Endodermal cell (in vitro differentiated cells): ENCODE data around the gene IFNL4. TPM values are rescaled to one million over a fixed set of nuclear protein-coding genes. Genes with fewer than 3 reads are reported as not detected.

Source experiments
- DNase-seq: peaks from one replicate; pipeline ENCODE4 v3.0.0-alpha.2; 2017
- H3K27ac ChIP-seq: 2 replicates; pipeline ENCODE4 v1.5.1; 2013; ENCODE audit warnings: mild to moderate bottlenecking, low read depth, low read length, moderate library complexity
- H3K27me3 ChIP-seq: 2 replicates; pipeline ENCODE4 v1.6.1; 2013; ENCODE audit warnings: mild to moderate bottlenecking, low read length, moderate library complexity; ENCODE audit not compliant: insufficient read depth, control insufficient read depth, poor library complexity, severe bottlenecking
- H3K36me3 ChIP-seq: 2 replicates; pipeline ENCODE4 v1.7.0; 2013; ENCODE audit warnings: mild to moderate bottlenecking, low read length, moderate library complexity; ENCODE audit not compliant: control insufficient read depth, insufficient read depth
- H3K4me1 ChIP-seq: one replicate; pipeline ENCODE4 v1.7.0; 2013; ENCODE audit warnings: low read length; ENCODE audit not compliant: control insufficient read depth, insufficient read depth
- H3K4me3 ChIP-seq: 2 replicates; pipeline ENCODE4 v1.5.1; 2013; ENCODE audit warnings: mild to moderate bottlenecking, low read length, moderate library complexity
- H3K9ac ChIP-seq: 2 replicates; pipeline ENCODE4 v1.6.1; 2013; ENCODE audit warnings: mild to moderate bottlenecking, low read length, moderate library complexity; ENCODE audit not compliant: poor library complexity, severe bottlenecking; ENCODE audit errors: extremely low read depth
- H3K9me3 ChIP-seq: 2 replicates; pipeline ENCODE4 v1.6.1; 2013; ENCODE audit warnings: mild to moderate bottlenecking, low read length, moderate library complexity; ENCODE audit not compliant: control insufficient read depth
- H3K27ac Mint-ChIP-seq: 2 replicates; pipeline ENCODE4 v1.8.0; 2020; ENCODE audit warnings: mixed read lengths
- H3K27me3 Mint-ChIP-seq: 2 replicates; pipeline ENCODE4 v1.8.0; 2021; ENCODE audit warnings: mild to moderate bottlenecking, mixed read lengths; ENCODE audit not compliant: insufficient read depth
- H3K36me3 Mint-ChIP-seq: 2 replicates; pipeline ENCODE4 v1.8.0; 2020; ENCODE audit warnings: low read depth, mixed read lengths
- H3K4me1 Mint-ChIP-seq: 2 replicates; pipeline ENCODE4 v1.8.0; 2020; ENCODE audit warnings: mixed read lengths
- H3K4me3 Mint-ChIP-seq: 2 replicates; pipeline ENCODE4 v1.8.0; 2020; ENCODE audit warnings: mild to moderate bottlenecking, moderate library complexity, mixed read lengths
- H3K9me3 Mint-ChIP-seq: 2 replicates; pipeline ENCODE4 v1.8.0; 2020; ENCODE audit warnings: mild to moderate bottlenecking, mixed read lengths
- WGBS, 2 experiments: methylation state at CpG; one replicate each; pipeline versions ENCODE4 v1.1.5 to v1.1.7; 2013; ENCODE audit warnings: missing lambda C conversion rate in 2 of 2, mixed read lengths in 1 of 2; ENCODE audit not compliant: insufficient coverage in 1 of 2, insufficient read length in 1 of 2; 5-methylcytosine and 5-hydroxymethylcytosine counted together
- total RNA-seq, 2 donors: library from RNA; stranded (reverse); fragmentation: NEBNext Ultra II Directional in 1 of 2; extraction: Animal tissue kit (Norgen Biotek cat#: 25700) in 1 of 2; gene quantifications; 2 replicates in 1 of 2; 3 replicates in 1 of 2; pipeline ENCODE4 v1.2.1, GENCODE V29; 2021
- TF ChIP-seq, protein P1 (sequence below): fragments of 200-600 bp; sonication (generic); conservative IDR thresholded peaks from 2 replicates; pipeline ENCODE4 v1.5.0; 2021; ENCODE audit warnings: antibody characterized with exemption, mild to moderate bottlenecking

The IFNL4 gene
- total RNA-seq, 2 donors from 2014 or later, result not detected

DNA sequence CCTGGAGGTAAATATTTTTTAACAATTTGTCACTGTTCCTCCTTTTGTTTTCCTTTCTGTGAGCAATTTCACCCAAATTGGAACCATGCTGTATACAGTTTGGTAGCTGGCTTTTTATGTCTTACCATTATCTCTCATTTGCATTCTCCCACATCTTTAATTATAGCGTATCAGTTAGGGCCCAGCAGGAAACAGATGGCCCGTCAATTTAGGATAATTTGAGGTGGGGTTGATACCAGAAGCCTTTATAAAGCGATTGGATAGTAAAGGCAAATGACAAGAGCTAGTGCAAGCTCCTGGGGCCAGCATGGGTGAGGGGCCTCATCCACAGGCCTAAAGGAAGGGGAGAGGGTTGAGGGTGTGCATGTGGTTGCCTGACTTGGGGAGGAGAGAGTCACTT lies 3.8 kb upstream of the IFNL4 start:
- H3K27me3 Mint-ChIP-seq, result peaks cover 78% of the 10 kb centered on the region
- no peaks in the 10 kb centered on the region for H3K4me1 Mint-ChIP-seq
- no peaks in the 10 kb centered on the region for H3K36me3 Mint-ChIP-seq

DNA sequence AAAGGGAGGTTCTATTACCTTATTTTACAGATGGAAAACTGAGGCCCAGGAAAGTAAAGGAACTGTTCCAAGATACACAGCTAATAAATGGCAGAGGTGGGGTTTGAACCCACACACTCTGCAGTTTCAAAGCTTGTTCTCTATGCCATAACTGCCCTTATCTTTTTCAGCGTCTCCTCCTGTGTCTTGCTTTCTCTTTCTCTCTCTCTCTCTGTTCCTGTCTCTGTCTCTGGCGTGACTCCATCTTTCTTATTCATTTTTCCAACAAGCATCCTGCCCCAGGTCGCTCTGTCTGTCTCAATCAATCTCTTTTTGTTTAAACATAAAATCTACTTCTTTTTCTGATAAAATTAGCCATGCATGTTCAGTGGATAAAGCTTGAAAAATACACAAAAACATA lies 3.2 kb upstream of the IFNL4 start:
- Mint-ChIP-seq H3K27me3 (peaks cover 80% of the 10 kb centered on the region), H3K9me3 (no peaks in the 10 kb centered on the region), H3K4me1 (no peaks in the 10 kb centered on the region), H3K27ac (no peak overlapping the region), H3K4me3 (no peak overlapping the region), H3K36me3 (no peaks in the 10 kb centered on the region)
- H3K9me3 ChIP-seq, result no peaks in the 10 kb centered on the region
- no peak overlapping the region for H3K4me3 ChIP-seq
- no peaks in the 10 kb centered on the region for H3K36me3 ChIP-seq
- peaks cover 43% of the 10 kb centered on the region for H3K27me3 ChIP-seq
- WGBS, 2 experiments, result 79 to 86% methylated on average over 3 of the region's 3 CpGs
- no peak overlapping the region for H3K9ac ChIP-seq
- no peaks in the 10 kb centered on the region for H3K4me1 ChIP-seq
- DNase-seq, result no peak
- H3K27ac ChIP-seq, result no peak overlapping the region
- TF ChIP-seq, protein P1, sequence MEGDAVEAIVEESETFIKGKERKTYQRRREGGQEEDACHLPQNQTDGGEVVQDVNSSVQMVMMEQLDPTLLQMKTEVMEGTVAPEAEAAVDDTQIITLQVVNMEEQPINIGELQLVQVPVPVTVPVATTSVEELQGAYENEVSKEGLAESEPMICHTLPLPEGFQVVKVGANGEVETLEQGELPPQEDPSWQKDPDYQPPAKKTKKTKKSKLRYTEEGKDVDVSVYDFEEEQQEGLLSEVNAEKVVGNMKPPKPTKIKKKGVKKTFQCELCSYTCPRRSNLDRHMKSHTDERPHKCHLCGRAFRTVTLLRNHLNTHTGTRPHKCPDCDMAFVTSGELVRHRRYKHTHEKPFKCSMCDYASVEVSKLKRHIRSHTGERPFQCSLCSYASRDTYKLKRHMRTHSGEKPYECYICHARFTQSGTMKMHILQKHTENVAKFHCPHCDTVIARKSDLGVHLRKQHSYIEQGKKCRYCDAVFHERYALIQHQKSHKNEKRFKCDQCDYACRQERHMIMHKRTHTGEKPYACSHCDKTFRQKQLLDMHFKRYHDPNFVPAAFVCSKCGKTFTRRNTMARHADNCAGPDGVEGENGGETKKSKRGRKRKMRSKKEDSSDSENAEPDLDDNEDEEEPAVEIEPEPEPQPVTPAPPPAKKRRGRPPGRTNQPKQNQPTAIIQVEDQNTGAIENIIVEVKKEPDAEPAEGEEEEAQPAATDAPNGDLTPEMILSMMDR, result no peak

More for the DNA sequence above, 3.8 kb upstream of the IFNL4 start:
- 80 to 86% methylated on average over 1 to 3 of the region's 3 CpGs for WGBS, 2 experiments
- Histone ChIP-seq H3K36me3 (no peaks in the 10 kb centered on the region), H3K27ac (no peak overlapping the region), H3K9me3 (no peaks in the 10 kb centered on the region), H3K9ac (no peak overlapping the region), H3K4me1 (no peaks in the 10 kb centered on the region), H3K27me3 (peaks cover 37% of the 10 kb centered on the region), H3K4me3 (no peak overlapping the region)
- DNase-seq, result no peak
- no peak overlapping the region for H3K4me3 Mint-ChIP-seq
- TF ChIP-seq, protein P1, result no peak
- H3K27ac Mint-ChIP-seq, result no peak overlapping the region
- peaks cover 4% of the 10 kb centered on the region for H3K9me3 Mint-ChIP-seq

DNA sequence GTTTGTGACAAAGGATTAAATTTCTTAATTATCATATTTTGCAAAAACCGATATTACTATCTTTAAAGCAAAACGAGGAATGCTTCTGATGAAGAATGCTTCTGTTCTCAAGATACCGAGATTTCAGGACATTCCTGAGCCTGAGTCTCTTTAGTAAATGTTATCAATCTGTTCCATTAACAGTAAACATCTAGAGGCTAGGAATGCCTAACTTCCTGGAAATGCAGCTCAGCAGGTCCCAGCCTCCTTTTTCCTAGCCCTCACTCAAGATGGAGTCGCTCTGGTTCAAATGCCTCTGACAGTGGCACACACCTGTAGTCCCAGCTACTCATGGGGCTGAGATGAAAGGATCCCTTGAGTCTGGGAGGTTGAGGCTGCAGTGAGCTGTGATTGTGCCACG lies 2.4 kb upstream of the IFNL4 start:
- H3K27ac ChIP-seq, result no peak overlapping the region
- TF ChIP-seq, protein P1, result no peak
- no peaks in the 10 kb centered on the region for H3K9me3 Mint-ChIP-seq
- H3K27me3 Mint-ChIP-seq, result peaks cover 76% of the 10 kb centered on the region
- H3K36me3 Mint-ChIP-seq, result no peaks in the 10 kb centered on the region
- H3K4me1 Mint-ChIP-seq, result no peaks in the 10 kb centered on the region
- H3K4me3 ChIP-seq, result no peak overlapping the region
- no peak overlapping the region for H3K27ac Mint-ChIP-seq
- H3K9ac ChIP-seq, result no peak overlapping the region
- H3K9me3 ChIP-seq, result no peaks in the 10 kb centered on the region
- H3K4me1 ChIP-seq, result no peaks in the 10 kb centered on the region
- no peak overlapping the region for H3K4me3 Mint-ChIP-seq
- WGBS, 2 experiments, result 91% methylated on average over 3 to 5 of the region's 5 CpGs
- no peak for DNase-seq
- H3K27me3 ChIP-seq, result peaks cover 47% of the 10 kb centered on the region
- H3K36me3 ChIP-seq, result no peaks in the 10 kb centered on the region
